Esophagus (tissue), 2 donors: ENCODE measurements around the gene TMEM131. TPM values are rescaled to one million over a fixed set of nuclear protein-coding genes. Genes with fewer than 3 reads are reported as not detected.
"Not testable (repeated sequence)": the region's sequence is repeated elsewhere in the genome, so short reads cannot be mapped to it uniquely, and the experiment has no call there.

Source experiments
- H3K27ac ChIP-seq, 2 donors: one replicate each; pipeline ENCODE4 v1.5.1; 2013; ENCODE audit warnings: low read depth in 2 of 2, mild to moderate bottlenecking in 2 of 2, inconsistent platforms in 1 of 2, low read length in 1 of 2, moderate library complexity in 1 of 2
- H3K27me3 ChIP-seq, 2 donors: one replicate each; pipeline ENCODE4 v1.6.1; 2013; ENCODE audit warnings: low read length in 2 of 2, control low read depth in 1 of 2, mild to moderate bottlenecking in 1 of 2; ENCODE audit not compliant: insufficient read depth in 2 of 2, control insufficient read depth in 1 of 2
- H3K36me3 ChIP-seq, 2 donors: one replicate each; pipeline ENCODE4 v1.6.1; 2013; ENCODE audit warnings: low read length in 1 of 2; ENCODE audit not compliant: control insufficient read depth in 2 of 2, insufficient read depth in 2 of 2
- H3K4me1 ChIP-seq, 2 donors: one replicate each; pipeline ENCODE4 v1.6.1; 2013; ENCODE audit warnings: low read length in 1 of 2; ENCODE audit not compliant: control insufficient read depth in 2 of 2, insufficient read depth in 2 of 2
- H3K4me3 ChIP-seq, 2 donors: one replicate each; pipeline ENCODE4 v1.5.1; 2013; ENCODE audit warnings: low read length in 2 of 2, mild to moderate bottlenecking in 2 of 2, low read depth in 1 of 2, moderate library complexity in 1 of 2
- H3K9me3 ChIP-seq, 2 donors: one replicate each; pipeline ENCODE4 v1.6.1; 2013; ENCODE audit warnings: mild to moderate bottlenecking in 2 of 2, low read depth in 1 of 2, low read length in 1 of 2, moderate library complexity in 1 of 2; ENCODE audit not compliant: control insufficient read depth in 2 of 2, insufficient read depth in 1 of 2
- WGBS, 2 donors: extraction: QIAGEN DNeasy Blood & Tissue Kit; methylation state at CpG; one replicate each; pipeline ENCODE4 v1.1.7; 2013; 5-methylcytosine and 5-hydroxymethylcytosine counted together
- polyA plus RNA-seq, 2 donors: library from polyadenylated mRNA; stranded (reverse); fragments of 200-250 nt; gene quantifications; one replicate each; pipeline ENCODE4 v1.2.3, GENCODE V29; 2013
- donor health status: healthy with polysubstance abuse.
- donor health status: Bipolar disorder and iron deficiency.

The TMEM131 gene, protein sequence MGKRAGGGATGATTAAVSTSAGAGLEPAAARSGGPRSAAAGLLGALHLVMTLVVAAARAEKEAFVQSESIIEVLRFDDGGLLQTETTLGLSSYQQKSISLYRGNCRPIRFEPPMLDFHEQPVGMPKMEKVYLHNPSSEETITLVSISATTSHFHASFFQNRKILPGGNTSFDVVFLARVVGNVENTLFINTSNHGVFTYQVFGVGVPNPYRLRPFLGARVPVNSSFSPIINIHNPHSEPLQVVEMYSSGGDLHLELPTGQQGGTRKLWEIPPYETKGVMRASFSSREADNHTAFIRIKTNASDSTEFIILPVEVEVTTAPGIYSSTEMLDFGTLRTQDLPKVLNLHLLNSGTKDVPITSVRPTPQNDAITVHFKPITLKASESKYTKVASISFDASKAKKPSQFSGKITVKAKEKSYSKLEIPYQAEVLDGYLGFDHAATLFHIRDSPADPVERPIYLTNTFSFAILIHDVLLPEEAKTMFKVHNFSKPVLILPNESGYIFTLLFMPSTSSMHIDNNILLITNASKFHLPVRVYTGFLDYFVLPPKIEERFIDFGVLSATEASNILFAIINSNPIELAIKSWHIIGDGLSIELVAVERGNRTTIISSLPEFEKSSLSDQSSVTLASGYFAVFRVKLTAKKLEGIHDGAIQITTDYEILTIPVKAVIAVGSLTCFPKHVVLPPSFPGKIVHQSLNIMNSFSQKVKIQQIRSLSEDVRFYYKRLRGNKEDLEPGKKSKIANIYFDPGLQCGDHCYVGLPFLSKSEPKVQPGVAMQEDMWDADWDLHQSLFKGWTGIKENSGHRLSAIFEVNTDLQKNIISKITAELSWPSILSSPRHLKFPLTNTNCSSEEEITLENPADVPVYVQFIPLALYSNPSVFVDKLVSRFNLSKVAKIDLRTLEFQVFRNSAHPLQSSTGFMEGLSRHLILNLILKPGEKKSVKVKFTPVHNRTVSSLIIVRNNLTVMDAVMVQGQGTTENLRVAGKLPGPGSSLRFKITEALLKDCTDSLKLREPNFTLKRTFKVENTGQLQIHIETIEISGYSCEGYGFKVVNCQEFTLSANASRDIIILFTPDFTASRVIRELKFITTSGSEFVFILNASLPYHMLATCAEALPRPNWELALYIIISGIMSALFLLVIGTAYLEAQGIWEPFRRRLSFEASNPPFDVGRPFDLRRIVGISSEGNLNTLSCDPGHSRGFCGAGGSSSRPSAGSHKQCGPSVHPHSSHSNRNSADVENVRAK (N-terminal part only)
- 1 to 10 TPM; 9.3 to 9.9 TPM for polyA plus RNA-seq

GRCh38 chr2:97995734-97996624 lies at the start of gene TMEM131:
Gene TMEM131, minus strand, starts transcription at chr2:97995948. Its CDS starts 286 bp downstream, at chr2:97995662.
- peaks cover 3% of the 10 kb centered on the region in 2 donors for H3K4me1 ChIP-seq
- H3K27me3 ChIP-seq, result no peaks in the 10 kb centered on the region
- H3K4me3 ChIP-seq, result peak within 1 kb of the TSS; percentile 85 to 89
- H3K9me3 ChIP-seq, result no peaks in the 10 kb centered on the region
- WGBS, 2 donors, result 1% methylated on average over 84 to 88 of the region's 88 CpGs
- peak within 1 kb of the TSS; percentile 92 to 97 for H3K27ac ChIP-seq
- no peaks in the 10 kb centered on the region for H3K36me3 ChIP-seq

GRCh38 chr2:98044730-98045129 lies 49.0 kb upstream of the TMEM131 start:
- H3K27me3 ChIP-seq, H3K4me3 ChIP-seq, H3K27ac ChIP-seq, H3K9me3 ChIP-seq, H3K4me1 ChIP-seq, H3K36me3 ChIP-seq: not testable (repeated sequence)
- WGBS, 2 donors, result 95 to 98% methylated on average over 2 of the region's 2 CpGs

- Histone ChIP-seq H3K36me3 (no peaks in the 10 kb centered on the region), H3K4me3 (no peak overlapping the region), H3K27ac (no peak overlapping the region), H3K27me3 (no peaks in the 10 kb centered on the region), H3K4me1 (peaks cover 4% of the 10 kb centered on the region in 2 donors), H3K9me3 (peaks cover 0 to 3% of the 10 kb centered on the region in 2 donors)
- WGBS, 2 donors, result 84 to 86% methylated on average over 1 of the region's 1 CpG
Observed at GRCh38 chr2:98043101-98043500, 47.4 kb upstream of the TMEM131 start.

DNA sequence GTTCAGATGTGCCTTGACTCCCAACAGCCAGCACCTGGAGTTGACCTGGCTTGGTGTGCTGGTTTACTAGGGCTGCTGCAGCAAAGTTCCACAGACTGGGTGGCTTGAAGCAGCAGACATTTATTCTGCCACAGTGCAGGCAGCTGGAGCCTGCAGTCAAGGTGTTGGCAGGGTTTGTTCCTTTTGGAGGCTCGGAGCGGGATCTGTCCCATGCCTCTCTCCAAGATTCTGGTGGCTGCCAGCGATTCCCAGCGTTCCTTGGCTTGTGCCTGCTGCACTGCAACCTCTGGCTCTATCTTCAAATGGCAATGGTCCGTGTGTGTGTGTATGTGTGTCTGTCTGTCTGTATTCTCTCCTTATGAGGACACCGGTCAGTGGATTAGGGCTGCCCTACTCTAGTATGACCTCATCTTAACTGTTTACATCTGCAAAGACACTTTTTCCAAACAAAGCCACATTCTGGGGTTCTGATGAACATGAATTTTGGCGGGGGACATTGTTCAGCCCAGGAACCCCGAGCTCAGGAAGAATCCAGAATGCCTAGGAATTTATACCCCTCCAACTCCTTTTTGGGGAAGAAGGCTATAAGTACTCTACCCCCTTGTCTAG lies 44.7 kb upstream of the TMEM131 start:
- Histone ChIP-seq H3K9me3 (peaks cover 0 to 3% of the 10 kb centered on the region in 2 donors), H3K36me3 (no peaks in the 10 kb centered on the region), H3K4me1 (peaks cover 4% of the 10 kb centered on the region in 2 donors), H3K4me3 (no peak overlapping the region), H3K27me3 (no peaks in the 10 kb centered on the region), H3K27ac (no peak overlapping the region)
- whole genome bisulfite sequencing, 2 donors, result 72 to 81% methylated on average over 8 of the region's 8 CpGs

- Histone ChIP-seq H3K27me3 (no peaks in the 10 kb centered on the region), H3K4me3 (no peak overlapping the region), H3K9me3 (no peaks in the 10 kb centered on the region), H3K36me3 (no peaks in the 10 kb centered on the region), H3K27ac (no peak overlapping the region), H3K4me1 (peaks cover 4% of the 10 kb centered on the region in 2 donors)
- 74 to 78% methylated on average over 12 of the region's 12 CpGs for WGBS, 2 donors
Observed at GRCh38 chr2:98039085-98039756, 43.5 kb upstream of the TMEM131 start.

- Histone ChIP-seq H3K9me3 (no peaks in the 10 kb centered on the region), H3K36me3 (no peaks in the 10 kb centered on the region), H3K27me3 (no peaks in the 10 kb centered on the region), H3K4me1 (peaks cover 4% of the 10 kb centered on the region in 2 donors), H3K4me3 (no peak overlapping the region), H3K27ac (no peak overlapping the region)
- WGBS, 2 donors, result 74 to 81% methylated on average over 2 of the region's 2 CpGs
Observed at GRCh38 chr2:98037666-98038336, 42.1 kb upstream of the TMEM131 start.

- Histone ChIP-seq H3K27me3 (no peaks in the 10 kb centered on the region), H3K27ac (no peak overlapping the region), H3K36me3 (no peaks in the 10 kb centered on the region), H3K9me3 (no peaks in the 10 kb centered on the region), H3K4me1 (peaks cover 4% of the 10 kb centered on the region in 2 donors), H3K4me3 (no peak overlapping the region)
- 67 to 70% methylated on average over 2 of the region's 2 CpGs for WGBS, 2 donors
Observed at GRCh38 chr2:98037206-98037605, 41.5 kb upstream of the TMEM131 start.
